ENCODE results near the gene KIN. TPM values are rescaled to one million over a fixed set of nuclear protein-coding genes. Genes with fewer than 3 reads are reported as not detected.
A peak's percentile ranks its signal among the peaks of the same experiment; 100 is the strongest.
"Not testable (repeated sequence)": the region's sequence is repeated elsewhere in the genome, so short reads cannot be mapped to it uniquely, and the experiment has no call there.

KIN gene
- total RNA-seq, 1 donor from 2014 or later, result 12.3 TPM

- peaks cover 20% of the 10 kb centered on the region for H3K27me3 Mint-ChIP-seq (ENCODE audit: insufficient read depth)
- no peaks in the 10 kb centered on the region for H3K9me3 Mint-ChIP-seq
- intact Hi-C loops (cut with micrococcal nuclease), result no loop called here
- DNase-seq (ENCODE audit: low spot score), result no peak
- no peak overlapping the region for H3K4me3 Mint-ChIP-seq
- peaks cover 9% of the 10 kb centered on the region for H3K4me1 Mint-ChIP-seq (ENCODE audit: low read depth)
- no peak overlapping the region for H3K27ac Mint-ChIP-seq
- no peaks in the 10 kb centered on the region for H3K36me3 Mint-ChIP-seq (ENCODE audit: low read depth)
These were observed 25.7 kb upstream of the KIN start for GRCh38 chr10:7813481-7813880.

- intact Hi-C loops (cut with micrococcal nuclease); H3K27ac Mint-ChIP-seq; H3K9me3 Mint-ChIP-seq: not testable (repeated sequence)
These were observed 23.9 kb upstream of the KIN start for GRCh38 chr10:7811743-7812142.

GRCh38 chr10:7811000-7811399 lies 23.2 kb upstream of the KIN start:
- Mint-ChIP-seq H3K27ac (no peak overlapping the region), H3K36me3 (ENCODE audit: low read depth) (peaks cover 10% of the 10 kb centered on the region), H3K9me3 (no peaks in the 10 kb centered on the region), H3K4me1 (ENCODE audit: low read depth) (no peaks in the 10 kb centered on the region), H3K4me3 (no peak overlapping the region), H3K27me3 (ENCODE audit: insufficient read depth) (peaks cover 8% of the 10 kb centered on the region)
- intact Hi-C loops (cut with micrococcal nuclease), result no loop called here
- DNase-seq (ENCODE audit: low spot score), result no peak

More at GRCh38 chr10:7811743-7812142, 23.9 kb upstream of the KIN start:
- peaks cover 11% of the 10 kb centered on the region for H3K27me3 Mint-ChIP-seq (ENCODE audit: insufficient read depth)
- H3K36me3 Mint-ChIP-seq (ENCODE audit: low read depth); DNase-seq (ENCODE audit: low spot score); H3K4me3 Mint-ChIP-seq; H3K4me1 Mint-ChIP-seq (ENCODE audit: low read depth): not testable (repeated sequence)

- no peaks in the 10 kb centered on the region for H3K4me1 Mint-ChIP-seq (ENCODE audit: low read depth)
- H3K36me3 Mint-ChIP-seq (ENCODE audit: low read depth), result peaks cover 10% of the 10 kb centered on the region
- intact Hi-C loops (cut with micrococcal nuclease), result no loop called here
- H3K27ac Mint-ChIP-seq, result no peak overlapping the region
- H3K4me3 Mint-ChIP-seq, result no peak overlapping the region
- no peak for DNase-seq (ENCODE audit: low spot score)
- H3K9me3 Mint-ChIP-seq, result no peaks in the 10 kb centered on the region
- peaks cover 5% of the 10 kb centered on the region for H3K27me3 Mint-ChIP-seq (ENCODE audit: insufficient read depth)
These were observed 22.6 kb upstream of the KIN start for GRCh38 chr10:7810443-7810842.

- no peak overlapping the region for H3K4me3 Mint-ChIP-seq
These were observed 21.0 kb upstream of the KIN start for GRCh38 chr10:7808686-7809267.

GRCh38 chr10:7804741-7805140 lies 16.9 kb upstream of the KIN start:
- intact Hi-C loops (cut with micrococcal nuclease), result no loop called here
- DNase-seq (ENCODE audit: low spot score), result no peak
- Mint-ChIP-seq H3K27me3 (ENCODE audit: insufficient read depth) (no peaks in the 10 kb centered on the region), H3K4me1 (ENCODE audit: low read depth) (no peaks in the 10 kb centered on the region), H3K27ac (no peak overlapping the region), H3K9me3 (no peaks in the 10 kb centered on the region), H3K36me3 (ENCODE audit: low read depth) (peaks cover 41% of the 10 kb centered on the region), H3K4me3 (no peak overlapping the region)

More at GRCh38 chr10:7808686-7809267, 21.0 kb upstream of the KIN start:
- Mint-ChIP-seq H3K27me3 (ENCODE audit: insufficient read depth) (no peaks in the 10 kb centered on the region), H3K9me3 (no peaks in the 10 kb centered on the region), H3K36me3 (ENCODE audit: low read depth) (peaks cover 19% of the 10 kb centered on the region), H3K4me1 (ENCODE audit: low read depth) (no peaks in the 10 kb centered on the region), H3K27ac (no peak overlapping the region)
- no peak for DNase-seq (ENCODE audit: low spot score)
- intact Hi-C loops (cut with micrococcal nuclease), result no loop called here

GRCh38 chr10:7804216-7804615 lies 16.4 kb upstream of the KIN start:
- H3K4me3 Mint-ChIP-seq, result no peak overlapping the region
- H3K27me3 Mint-ChIP-seq (ENCODE audit: insufficient read depth), result no peaks in the 10 kb centered on the region
- intact Hi-C loops (cut with micrococcal nuclease), result no loop called here
- peaks cover 47% of the 10 kb centered on the region for H3K36me3 Mint-ChIP-seq (ENCODE audit: low read depth)
- no peaks in the 10 kb centered on the region for H3K9me3 Mint-ChIP-seq
- DNase-seq (ENCODE audit: low spot score), result no peak
- no peaks in the 10 kb centered on the region for H3K4me1 Mint-ChIP-seq (ENCODE audit: low read depth)
- H3K27ac Mint-ChIP-seq, result no peak overlapping the region

GRCh38 chr10:7802606-7803005 lies 14.8 kb upstream of the KIN start:
- no peaks in the 10 kb centered on the region for H3K27me3 Mint-ChIP-seq (ENCODE audit: insufficient read depth)
- DNase-seq (ENCODE audit: low spot score), result no peak
- intact Hi-C loops (cut with micrococcal nuclease), result no loop called here
- H3K9me3 Mint-ChIP-seq, result no peaks in the 10 kb centered on the region
- H3K27ac Mint-ChIP-seq, result no peak overlapping the region
- peaks cover under 1% of the 10 kb centered on the region for H3K4me1 Mint-ChIP-seq (ENCODE audit: low read depth)
- no peak overlapping the region for H3K4me3 Mint-ChIP-seq
- peaks cover 48% of the 10 kb centered on the region for H3K36me3 Mint-ChIP-seq (ENCODE audit: low read depth)

GRCh38 chr10:7797582-7797981 lies 9.8 kb upstream of the KIN start:
- no peak overlapping the region for H3K4me3 Mint-ChIP-seq
- no peaks in the 10 kb centered on the region for H3K27me3 Mint-ChIP-seq (ENCODE audit: insufficient read depth)
- intact Hi-C loops (cut with micrococcal nuclease), result no loop called here
- DNase-seq (ENCODE audit: low spot score), result no peak
- H3K36me3 Mint-ChIP-seq (ENCODE audit: low read depth), result peaks cover 45% of the 10 kb centered on the region
- peaks cover 43% of the 10 kb centered on the region for H3K4me1 Mint-ChIP-seq (ENCODE audit: low read depth)
- peak overlapping the region; percentile 37 for H3K27ac Mint-ChIP-seq
- no peaks in the 10 kb centered on the region for H3K9me3 Mint-ChIP-seq

GRCh38 chr10:7795605-7796004 lies 7.8 kb upstream of the KIN start:
- Mint-ChIP-seq H3K36me3 (ENCODE audit: low read depth) (peaks cover 42% of the 10 kb centered on the region), H3K27me3 (ENCODE audit: insufficient read depth) (no peaks in the 10 kb centered on the region), H3K9me3 (no peaks in the 10 kb centered on the region), H3K4me1 (ENCODE audit: low read depth) (peaks cover 61% of the 10 kb centered on the region), H3K27ac (no peak overlapping the region), H3K4me3 (no peak overlapping the region)
- intact Hi-C loops (cut with micrococcal nuclease), result no loop called here
- DNase-seq (ENCODE audit: low spot score), result no peak

GRCh38 chr10:7794251-7795026 lies 6.6 kb upstream of the KIN start:
- no peaks in the 10 kb centered on the region for H3K9me3 Mint-ChIP-seq
- H3K4me1 Mint-ChIP-seq (ENCODE audit: low read depth), result peaks cover 66% of the 10 kb centered on the region

GRCh38 chr10:7792541-7792940 lies 4.7 kb upstream of the KIN start:
- H3K27me3 Mint-ChIP-seq (ENCODE audit: insufficient read depth), result no peaks in the 10 kb centered on the region

More at GRCh38 chr10:7794251-7795026, 6.6 kb upstream of the KIN start:
- Mint-ChIP-seq H3K4me3 (no peak overlapping the region), H3K27me3 (ENCODE audit: insufficient read depth) (no peaks in the 10 kb centered on the region), H3K27ac (no peak overlapping the region), H3K36me3 (ENCODE audit: low read depth) (peaks cover 37% of the 10 kb centered on the region)
- DNase-seq (ENCODE audit: low spot score), result no peak
- intact Hi-C loops (cut with micrococcal nuclease), result no loop called here

GRCh38 chr10:7789390-7789789 lies 1.6 kb upstream of the KIN start:
- Mint-ChIP-seq H3K36me3 (ENCODE audit: low read depth) (peaks cover 18% of the 10 kb centered on the region), H3K4me1 (ENCODE audit: low read depth) (peaks cover 55% of the 10 kb centered on the region), H3K27me3 (ENCODE audit: insufficient read depth) (no peaks in the 10 kb centered on the region), H3K27ac (no peak overlapping the region), H3K4me3 (no peak overlapping the region), H3K9me3 (no peaks in the 10 kb centered on the region)
- DNase-seq (ENCODE audit: low spot score), result no peak
- intact Hi-C loops (cut with micrococcal nuclease), result loop anchor here (2.0 to 10.0 kb wide), 3 partner anchors 268 to 865 kb away; no protein-coding TSS in a partner anchor

More at GRCh38 chr10:7792541-7792940, 4.7 kb upstream of the KIN start:
- DNase-seq (ENCODE audit: low spot score), result no peak
- Mint-ChIP-seq H3K36me3 (ENCODE audit: low read depth) (peaks cover 30% of the 10 kb centered on the region), H3K27ac (no peak overlapping the region), H3K9me3 (no peaks in the 10 kb centered on the region), H3K4me3 (no peak overlapping the region), H3K4me1 (ENCODE audit: low read depth) (peaks cover 73% of the 10 kb centered on the region)
- intact Hi-C loops (cut with micrococcal nuclease), result no loop called here

Measured in activated T-helper 1 cell treated with anti-CD3 and anti-CD28 coated beads, Interleukin-12 subunit alpha, Interleukin-12 subunit beta, Interleukin-2, Interleukin-4 antibody, amounts not matched to agents 30 ng/mL and 10 ng/mL and 1 ng/mL, durations not matched to agents 14 hours and 24 hours and 36 hours (primary cell).